ENCODE measurements around the gene ARL6IP4. TPM values are rescaled to one million over a fixed set of nuclear protein-coding genes. Genes with fewer than 3 reads are reported as not detected.

ARL6IP4 gene
- total RNA-seq, 2 experiments from 2014 or later: 228 to 263 TPM

GRCh38 chr12:122985338-122986257 lies 5.1 kb downstream of the ARL6IP4 start:
- no peaks in the 10 kb centered on the region for H3K9me2 ChIP-seq (ENCODE audit: insufficient read depth, low read length)
- ChIA-PET CTCF (ENCODE audit: unreplicated experiment) (no interaction called here), POLR2A (no interaction called here)
- intact Hi-C loops (cut with micrococcal nuclease; ENCODE audit: unreplicated experiment): no loop called here
- no peak overlapping the region for H3K4me2 ChIP-seq (ENCODE audit: low read length)
- no peaks in the 10 kb centered on the region for H4K20me1 ChIP-seq (ENCODE audit: insufficient read depth, low read length)
- no peaks in the 10 kb centered on the region for H3K9me3 ChIP-seq (ENCODE audit: low read length)
- no peak for TF ChIP-seq EZH2phosphoT487 (IDR thresholded peaks at IDR 0.05; ENCODE audit: borderline replicate concordance, low read depth, low read length)
- TF ChIP-seq CTCF (conservative IDR thresholded peaks at IDR 0.05; ENCODE audit: low read length): no peak
- peaks cover 32% of the 10 kb centered on the region for H3K4me1 ChIP-seq (ENCODE audit: insufficient read depth, low read length, poor library complexity, severe bottlenecking)
- no peak overlapping the region for H2AFZ ChIP-seq (ENCODE audit: low read length)
- no TSS peak for BruUV-seq (replicated peaks)
- no peak overlapping the region for H3K4me3 ChIP-seq (ENCODE audit: low read depth, low read length, poor library complexity, severe bottlenecking)
- DNase-seq (ENCODE audit: low spot score): no peak
- H3K36me3 ChIP-seq (ENCODE audit: insufficient read depth, low read length): peaks cover 31% of the 10 kb centered on the region
- peaks cover 17% of the 10 kb centered on the region; the same call in 1 of the 2 replicates for H3K79me2 ChIP-seq (ENCODE audit: insufficient read depth, low read depth, low read length)
- H3K27ac ChIP-seq (ENCODE audit: low read depth, low read length, poor library complexity, severe bottlenecking): no peak overlapping the region

- ChIA-PET CTCF (ENCODE audit: unreplicated experiment) (no interaction called here), POLR2A (no interaction called here)
- no peak overlapping the region for H3K4me3 ChIP-seq (ENCODE audit: low read depth, low read length, poor library complexity, severe bottlenecking)
- no peak overlapping the region for H2AFZ ChIP-seq (ENCODE audit: low read length)
- no TSS peak for BruUV-seq (replicated peaks)
- no peaks in the 10 kb centered on the region for H4K20me1 ChIP-seq (ENCODE audit: insufficient read depth, low read length)
- H3K27ac ChIP-seq (ENCODE audit: low read depth, low read length, poor library complexity, severe bottlenecking): no peak overlapping the region
- H3K9me2 ChIP-seq (ENCODE audit: insufficient read depth, low read length): no peaks in the 10 kb centered on the region
- H3K4me1 ChIP-seq (ENCODE audit: insufficient read depth, low read length, poor library complexity, severe bottlenecking): peaks cover 32% of the 10 kb centered on the region
- peaks cover 10% of the 10 kb centered on the region; the same call in 1 of the 2 replicates for H3K79me2 ChIP-seq (ENCODE audit: insufficient read depth, low read depth, low read length)
- DNase-seq (ENCODE audit: low spot score): no peak
- H3K4me2 ChIP-seq (ENCODE audit: low read length): no peak overlapping the region
- TF ChIP-seq EZH2phosphoT487 (IDR thresholded peaks at IDR 0.05; ENCODE audit: borderline replicate concordance, low read depth, low read length) (no peak), CTCF (conservative IDR thresholded peaks at IDR 0.05; ENCODE audit: low read length) (no peak)
- peaks cover 31% of the 10 kb centered on the region for H3K36me3 ChIP-seq (ENCODE audit: insufficient read depth, low read length)
- H3K9me3 ChIP-seq (ENCODE audit: low read length): no peaks in the 10 kb centered on the region
- intact Hi-C loops (cut with micrococcal nuclease; ENCODE audit: unreplicated experiment): no loop called here
Measured at GRCh38 chr12:122986258-122986871, 5.9 kb downstream of the ARL6IP4 start.

All from OCI-LY7 (cell line).